Vagina (tissue), 2 donors: ENCODE data around the gene FITM2.

Experiments used
- CTCF ChIP-seq, 3 experiments: fragments of 450-650 bp in 2 of 3; fragments of 200-600 bp in 1 of 3; sonication (generic) in 1 of 3; IDR thresholded peaks; one replicate each; pipeline ENCODE4 v1.5.1; 2017 to 2019; ENCODE audit warnings: antibody characterized with exemption in 3 of 3, mild to moderate bottlenecking in 2 of 3, moderate library complexity in 2 of 3
- POLR2A ChIP-seq, 2 donors: fragments of 450-650 bp; IDR thresholded peaks; one replicate each; pipeline ENCODE4 v1.6.1; 2017; ENCODE audit warnings: antibody characterized with exemption in 2 of 2, mild to moderate bottlenecking in 2 of 2, moderate library complexity in 2 of 2
- POLR2AphosphoS5 ChIP-seq, 2 donors: sonication (generic); formaldehyde crosslinking; IDR thresholded peaks; one replicate each; pipeline ENCODE4 v1.9.0; 2017; ENCODE audit warnings: antibody characterized with exemption in 2 of 2, mild to moderate bottlenecking in 2 of 2, low read depth in 1 of 2; ENCODE audit not compliant: insufficient read depth in 1 of 2

- no peak for TF ChIP-seq CTCF (IDR thresholded peaks at IDR 0.05)
- no peak for TF ChIP-seq POLR2A (IDR thresholded peaks at IDR 0.05)
- TF ChIP-seq POLR2AphosphoS5 (IDR thresholded peaks at IDR 0.05; ENCODE audit: insufficient read depth in 1 of 2, low read depth in 1 of 2): no peak
Measured at GRCh38 chr20:44309763-44310663, 989 bp downstream of the FITM2 start.
